GM10847 (cell line): Measurements from ENCODE around the gene RASIP1.

ENCODE experiments used
- POLR2A ChIP-seq: IDR thresholded peaks from 2 replicates; pipeline ENCODE4 v1.6.1; 2011; ENCODE audit not compliant: insufficient read length; ENCODE audit errors: extremely low read depth

Gene RASIP1

GRCh38 chr19:48718711-48719231 is 21.6 kb downstream of the RASIP1 start:
- no peak for TF ChIP-seq POLR2A

GRCh38 chr19:48716562-48717291 is 23.7 kb downstream of the RASIP1 start:
- TF ChIP-seq POLR2A: no peak

GRCh38 chr19:48715681-48716171 is 24.7 kb downstream of the RASIP1 start:
- TF ChIP-seq POLR2A: no peak

- no peak for TF ChIP-seq POLR2A
These were observed 25.4 kb downstream of the RASIP1 start for GRCh38 chr19:48714759-48715675.

GRCh38 chr19:48713864-48714755 is 26.3 kb downstream of the RASIP1 start:
- peak; percentile 49 for TF ChIP-seq POLR2A

GRCh38 chr19:48713041-48713863 is 27.2 kb downstream of the RASIP1 start:
- no peak for TF ChIP-seq POLR2A

- no peak for TF ChIP-seq POLR2A
These were observed 29.2 kb downstream of the RASIP1 start for GRCh38 chr19:48711106-48711662.

- TF ChIP-seq POLR2A: no peak
These were observed 31.9 kb downstream of the RASIP1 start for GRCh38 chr19:48708471-48708870.

GRCh38 chr19:48705431-48705830 is 35.0 kb downstream of the RASIP1 start:
- TF ChIP-seq POLR2A: no peak

GRCh38 chr19:48703316-48703715 is 37.1 kb downstream of the RASIP1 start:
- no peak for TF ChIP-seq POLR2A

GRCh38 chr19:48702701-48703100 is 37.7 kb downstream of the RASIP1 start:
- TF ChIP-seq POLR2A: no peak

- no peak for TF ChIP-seq POLR2A
These were observed 42.4 kb downstream of the RASIP1 start for GRCh38 chr19:48698046-48698445.

- no peak for TF ChIP-seq POLR2A
These were observed 43.9 kb downstream of the RASIP1 start for GRCh38 chr19:48696353-48697010.

GRCh38 chr19:48695743-48696352 is 44.6 kb downstream of the RASIP1 start, which contains the start of gene FUT2:
Gene FUT2, plus strand, starts transcription at chr19:48695971. Its CDS starts 6,986 bp downstream, at chr19:48702957.
- TF ChIP-seq POLR2A: no peak
